Cardiac muscle cell (in vitro differentiated cells and primary cell): Measurements from ENCODE around the gene SH3PXD2A. TPM values are rescaled to one million over a fixed set of nuclear protein-coding genes. Genes with fewer than 3 reads are reported as not detected.

Experiments used
- DNase-seq, 2 donors: peaks; one replicate each; pipeline versions ENCODE4 v3.0.0 to v3.0.0-alpha.2; 2010 to 2017; ENCODE audit warnings: low read depth in 1 of 2, low spot score in 1 of 2
- H3K27ac ChIP-seq: fragments of 200-600 bp; sonication (generic); 2 replicates; pipeline ENCODE4 v1.5.1; 2016
- H3K27me3 ChIP-seq: fragments of 200-600 bp; sonication (generic); 2 replicates; pipeline ENCODE4 v1.6.0; 2016; ENCODE audit warnings: control low read depth
- H3K36me3 ChIP-seq: fragments of 200-600 bp; sonication (generic); 2 replicates; pipeline ENCODE4 v1.5.1; 2016; ENCODE audit warnings: control low read depth
- H3K4me1 ChIP-seq: fragments of 200-600 bp; sonication (generic); 2 replicates; pipeline ENCODE4 v1.8.1; 2017; ENCODE audit warnings: low read depth, mild to moderate bottlenecking, mixed run types
- H3K4me3 ChIP-seq: fragments of 200-600 bp; sonication (generic); 2 replicates; pipeline ENCODE4 v1.5.1; 2016; ENCODE audit warnings: mild to moderate bottlenecking
- H3K9me3 ChIP-seq: fragments of 200-600 bp; sonication (generic); 2 replicates; pipeline ENCODE4 v1.5.1; 2017; ENCODE audit warnings: low read depth, mild to moderate bottlenecking, control low read depth
- polyA plus RNA-seq: library from polyadenylated mRNA; unstranded; fragments of >200 nt; fragmentation: Nextera tagmentation; extraction: Ambion mirVana; gene quantifications from 2 replicates; pipeline ENCODE4 v1.2.1, GENCODE V29; 2016
- total RNA-seq: library from RNA; depleted of rRNA; stranded (reverse); fragments of >200 nt; gene quantifications from 2 replicates; pipeline ENCODE4 v1.2.3, GENCODE V29; 2016
- TF ChIP-seq, protein P1 (sequence below): IDR thresholded peaks from 2 replicates; pipeline ENCODE4 v1.5.1; 2012; ENCODE audit warnings: low read depth, mild to moderate bottlenecking, low read length

SH3PXD2A gene
- total and polyA plus RNA-seq, 2 experiments from 2014 or later = 32.2 to 75.9 TPM

DNA sequence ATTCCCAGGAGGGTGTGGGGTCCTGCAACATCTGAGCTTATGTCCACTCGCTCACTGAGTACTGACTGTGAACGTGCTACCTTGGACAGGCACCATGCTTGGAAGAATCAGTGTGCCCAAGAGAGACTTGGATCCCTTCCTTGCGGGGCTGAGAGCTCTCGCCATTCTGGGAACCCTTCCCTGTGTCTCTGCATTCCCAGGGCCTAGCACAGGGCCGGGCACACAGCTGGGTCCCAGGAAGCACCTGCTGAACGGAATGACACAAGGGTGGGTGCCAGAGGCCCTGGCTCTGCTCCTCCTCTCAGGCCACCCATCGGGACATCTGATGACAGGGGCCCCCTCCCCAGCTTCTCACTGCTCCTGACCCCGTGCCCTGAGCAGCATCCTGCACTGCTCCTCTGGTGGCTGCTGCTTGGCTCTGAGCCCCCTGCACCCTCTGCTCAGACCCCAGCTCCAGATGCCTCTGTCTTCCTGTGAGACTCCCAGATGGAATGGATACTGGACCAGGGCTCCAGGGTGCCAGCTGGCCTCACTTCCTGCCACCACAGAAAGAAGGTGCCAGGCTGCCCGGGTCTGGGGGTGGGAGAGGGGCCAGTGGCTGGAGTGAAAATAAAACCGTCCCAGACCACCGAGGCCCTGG, 232.3 kb downstream of the SH3PXD2A start:
- H3K27me3 ChIP-seq = no peaks in the 10 kb centered on the region
- H3K9me3 ChIP-seq = no peaks in the 10 kb centered on the region
- no peaks in the 10 kb centered on the region for H3K4me1 ChIP-seq
- TF ChIP-seq, protein P1, sequence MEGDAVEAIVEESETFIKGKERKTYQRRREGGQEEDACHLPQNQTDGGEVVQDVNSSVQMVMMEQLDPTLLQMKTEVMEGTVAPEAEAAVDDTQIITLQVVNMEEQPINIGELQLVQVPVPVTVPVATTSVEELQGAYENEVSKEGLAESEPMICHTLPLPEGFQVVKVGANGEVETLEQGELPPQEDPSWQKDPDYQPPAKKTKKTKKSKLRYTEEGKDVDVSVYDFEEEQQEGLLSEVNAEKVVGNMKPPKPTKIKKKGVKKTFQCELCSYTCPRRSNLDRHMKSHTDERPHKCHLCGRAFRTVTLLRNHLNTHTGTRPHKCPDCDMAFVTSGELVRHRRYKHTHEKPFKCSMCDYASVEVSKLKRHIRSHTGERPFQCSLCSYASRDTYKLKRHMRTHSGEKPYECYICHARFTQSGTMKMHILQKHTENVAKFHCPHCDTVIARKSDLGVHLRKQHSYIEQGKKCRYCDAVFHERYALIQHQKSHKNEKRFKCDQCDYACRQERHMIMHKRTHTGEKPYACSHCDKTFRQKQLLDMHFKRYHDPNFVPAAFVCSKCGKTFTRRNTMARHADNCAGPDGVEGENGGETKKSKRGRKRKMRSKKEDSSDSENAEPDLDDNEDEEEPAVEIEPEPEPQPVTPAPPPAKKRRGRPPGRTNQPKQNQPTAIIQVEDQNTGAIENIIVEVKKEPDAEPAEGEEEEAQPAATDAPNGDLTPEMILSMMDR = no peak
- H3K36me3 ChIP-seq = peaks cover 18% of the 10 kb centered on the region
- H3K27ac ChIP-seq = no peak overlapping the region
- H3K4me3 ChIP-seq = no peak overlapping the region
- DNase-seq = no peak

DNA sequence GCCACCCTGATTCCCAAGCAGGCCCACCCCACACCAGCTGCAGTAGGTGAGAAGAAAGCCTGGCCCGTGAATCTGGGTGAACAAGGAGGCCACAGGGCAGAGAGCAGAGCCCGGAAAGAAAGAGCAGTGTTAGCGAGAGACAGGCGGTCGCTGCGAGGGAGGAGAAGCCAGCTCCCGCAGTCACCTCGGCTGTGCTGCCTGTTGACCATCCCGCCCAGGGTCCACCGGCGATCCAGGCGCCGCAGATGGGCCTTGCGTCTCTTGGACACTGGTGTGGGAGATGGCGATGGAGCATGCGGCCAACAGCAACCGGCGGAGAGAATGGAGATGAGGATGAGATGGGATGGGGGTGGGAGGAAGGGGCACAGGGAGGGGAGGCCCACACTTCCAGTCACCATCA, 233.1 kb downstream of the SH3PXD2A start:
- H3K4me1 ChIP-seq = no peaks in the 10 kb centered on the region
- no peaks in the 10 kb centered on the region for H3K27me3 ChIP-seq
- H3K36me3 ChIP-seq = peaks cover 18% of the 10 kb centered on the region
- H3K27ac ChIP-seq = no peak overlapping the region
- TF ChIP-seq, protein P1 = no peak
- no peaks in the 10 kb centered on the region for H3K9me3 ChIP-seq
- no peak for DNase-seq
- H3K4me3 ChIP-seq = no peak overlapping the region

DNA sequence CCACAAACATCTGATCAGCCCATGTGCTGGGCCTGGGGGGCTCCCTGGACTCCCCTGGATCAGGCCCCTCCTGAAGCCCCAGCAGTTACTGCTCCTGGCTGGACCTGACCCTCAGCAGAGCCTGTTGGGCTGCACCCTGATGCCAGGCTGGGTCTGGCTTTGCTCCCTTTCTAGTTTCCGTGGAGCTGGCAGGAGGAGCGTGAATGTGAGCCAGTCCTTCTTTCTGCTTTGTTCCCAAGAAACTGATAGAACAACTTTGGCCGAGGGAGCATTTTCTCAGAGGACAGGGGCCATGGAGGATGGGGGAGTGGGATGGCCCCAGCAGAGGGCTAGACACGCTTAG, 233.6 kb downstream of the SH3PXD2A start:
- Histone ChIP-seq H3K9me3 (no peaks in the 10 kb centered on the region), H3K4me1 (no peaks in the 10 kb centered on the region), H3K27me3 (no peaks in the 10 kb centered on the region), H3K36me3 (peaks cover 19% of the 10 kb centered on the region), H3K4me3 (no peak overlapping the region), H3K27ac (no peak overlapping the region)
- TF ChIP-seq, protein P1 = no peak
- DNase-seq = no peak

DNA sequence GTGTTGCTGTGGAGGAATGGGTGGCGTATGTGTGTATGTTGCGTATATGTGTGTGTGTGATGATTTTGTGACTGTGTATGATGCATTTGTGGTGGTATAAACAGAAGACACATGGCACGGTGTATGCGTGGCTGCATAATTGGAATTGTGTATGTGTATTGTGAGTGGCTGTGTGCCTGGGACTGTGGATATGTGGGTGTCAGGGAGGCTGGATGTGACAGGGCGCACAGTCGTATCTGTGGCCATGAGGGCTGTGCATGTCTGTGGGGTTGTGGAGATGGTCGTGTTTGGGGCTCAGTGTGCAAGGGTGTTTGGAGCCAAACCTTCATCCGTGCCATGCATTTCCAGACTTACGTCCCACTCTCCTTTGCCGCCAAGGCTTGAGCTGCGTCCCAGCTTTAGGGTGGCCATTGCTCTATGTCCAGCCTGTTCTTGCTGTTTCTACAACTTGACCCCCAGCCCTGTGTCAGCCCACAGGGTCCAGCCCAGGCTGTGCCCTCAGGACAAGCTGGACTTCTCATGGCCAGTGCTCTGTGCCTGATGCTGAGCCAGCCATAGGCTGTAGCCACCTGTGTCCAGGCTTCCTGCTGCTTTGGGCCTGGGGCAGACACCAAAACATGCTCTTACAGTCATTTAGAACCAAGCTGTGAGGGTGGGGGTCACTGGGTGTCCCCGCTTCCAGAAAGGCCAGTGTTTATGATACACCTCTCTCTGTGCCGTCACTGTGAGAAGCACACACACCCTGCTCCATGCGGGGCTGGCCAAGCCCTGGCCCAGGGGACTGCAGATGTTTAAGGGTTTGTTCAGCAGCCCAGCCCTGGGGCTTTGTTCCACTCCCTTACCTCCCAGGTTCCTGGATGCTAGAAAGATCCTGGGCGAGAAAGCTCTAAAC, 234.2 kb downstream of the SH3PXD2A start:
- H3K4me1 ChIP-seq = no peaks in the 10 kb centered on the region
- H3K4me3 ChIP-seq = no peak overlapping the region
- no peak for DNase-seq
- no peaks in the 10 kb centered on the region for H3K9me3 ChIP-seq
- H3K27me3 ChIP-seq = no peaks in the 10 kb centered on the region
- TF ChIP-seq, protein P1 = no peak
- H3K27ac ChIP-seq = no peak overlapping the region
- H3K36me3 ChIP-seq = peaks cover 20% of the 10 kb centered on the region

DNA sequence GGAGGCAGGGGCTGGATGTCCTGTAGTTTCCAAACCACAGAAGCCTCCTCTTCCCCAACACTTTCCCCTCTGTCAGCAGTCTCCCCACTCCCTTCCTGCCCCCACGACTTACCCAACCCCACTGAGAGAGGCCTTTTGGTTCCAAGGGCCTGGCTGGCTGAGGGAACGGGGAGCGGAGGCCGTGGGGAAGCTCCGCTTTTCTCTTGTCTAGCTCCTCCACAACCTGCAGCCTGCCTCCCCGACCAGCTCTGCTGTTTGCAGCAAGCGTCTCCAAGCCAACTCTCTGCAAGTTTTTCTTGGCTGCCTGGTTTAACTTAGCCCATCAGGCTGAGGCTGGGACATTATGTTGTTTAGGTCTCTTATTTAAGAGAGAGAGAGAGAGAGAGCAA, 235.0 kb downstream of the SH3PXD2A start:
- Histone ChIP-seq H3K36me3 (peaks cover 12% of the 10 kb centered on the region), H3K4me3 (no peak overlapping the region), H3K9me3 (no peaks in the 10 kb centered on the region), H3K4me1 (no peaks in the 10 kb centered on the region), H3K27me3 (no peaks in the 10 kb centered on the region), H3K27ac (no peak overlapping the region)
- DNase-seq = no peak
- TF ChIP-seq, protein P1 = no peak
